ENCODE data around the gene PLEKHG3. TPM values are rescaled to one million over a fixed set of nuclear protein-coding genes. Genes with fewer than 3 reads are reported as not detected.

The PLEKHG3 gene
- total and polyA plus RNA-seq, 9 donors = 17.5 to 92.9 (median 67.7) TPM

DNA sequence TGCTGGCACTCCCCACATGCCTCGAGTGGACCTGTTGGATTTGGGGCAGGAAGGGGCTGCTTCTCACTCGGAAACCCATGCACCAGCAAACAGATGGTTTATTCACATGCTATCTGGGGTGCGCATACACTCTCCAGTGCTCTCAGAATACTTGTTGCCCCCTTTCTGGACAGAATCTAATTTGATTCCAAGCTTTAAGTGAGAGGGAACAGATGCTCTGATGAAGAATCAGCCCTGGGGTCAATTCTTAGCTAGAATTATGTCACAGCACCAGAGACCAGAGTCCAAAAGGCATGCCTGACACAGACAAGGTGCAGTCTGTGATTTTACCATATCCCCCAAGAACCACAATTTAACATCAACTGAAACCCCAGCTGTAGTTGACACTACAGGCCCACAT, 91.7 kb downstream of the PLEKHG3 start:
- Histone ChIP-seq H3K4me3 (no peak overlapping the region), H3K27me3 (no peaks in the 10 kb centered on the region), H3K36me3 (no peaks in the 10 kb centered on the region), H3K27ac (no peak overlapping the region), H3K4me1 (ENCODE audit: insufficient read depth) (no peaks in the 10 kb centered on the region), H3K9me3 (no peaks in the 10 kb centered on the region)
- DNase-seq = no peak
- TF ChIP-seq POLR2A (IDR thresholded peaks at IDR 0.05) (no peak), EP300 (IDR thresholded peaks at IDR 0.05) (no peak)
- 63 to 75% (median 69%) methylated on average over 3 of the region's 3 CpGs for WGBS, 3 donors
- intact Hi-C loops (cut with DNase I) = no loop called here

DNA sequence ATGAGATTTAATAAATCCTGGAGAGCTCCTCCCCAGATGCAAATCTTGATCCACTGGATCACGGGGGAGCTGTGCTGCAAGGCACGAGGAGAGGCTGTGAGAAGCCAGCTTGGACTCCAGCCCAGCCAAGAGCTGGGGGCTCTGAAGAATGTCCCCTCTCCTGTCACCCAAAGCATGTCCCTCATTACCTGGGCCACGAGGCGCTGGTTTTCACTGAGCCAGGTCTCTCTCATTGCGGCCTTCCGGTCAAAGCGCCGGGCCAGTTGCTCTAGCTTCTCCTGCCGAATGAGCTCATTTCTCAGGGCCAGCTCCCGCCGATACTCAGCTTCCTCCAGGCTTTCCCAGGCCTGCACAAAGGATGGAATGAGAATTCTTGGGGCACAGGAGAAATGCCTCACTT, 92.1 kb downstream of the PLEKHG3 start:
- no peaks in the 10 kb centered on the region for H3K9me3 ChIP-seq
- WGBS, 3 donors = 86 to 88% (median 86%) methylated on average over 11 of the region's 11 CpGs
- no peak overlapping the region for H3K4me3 ChIP-seq
- no peaks in the 10 kb centered on the region for H3K36me3 ChIP-seq
- no peak overlapping the region for H3K27ac ChIP-seq
- DNase-seq = no peak
- intact Hi-C loops (cut with DNase I) = no loop called here
- H3K27me3 ChIP-seq = no peaks in the 10 kb centered on the region
- H3K4me1 ChIP-seq (ENCODE audit: insufficient read depth) = no peaks in the 10 kb centered on the region
- TF ChIP-seq EP300 (IDR thresholded peaks at IDR 0.05) = no peak

DNA sequence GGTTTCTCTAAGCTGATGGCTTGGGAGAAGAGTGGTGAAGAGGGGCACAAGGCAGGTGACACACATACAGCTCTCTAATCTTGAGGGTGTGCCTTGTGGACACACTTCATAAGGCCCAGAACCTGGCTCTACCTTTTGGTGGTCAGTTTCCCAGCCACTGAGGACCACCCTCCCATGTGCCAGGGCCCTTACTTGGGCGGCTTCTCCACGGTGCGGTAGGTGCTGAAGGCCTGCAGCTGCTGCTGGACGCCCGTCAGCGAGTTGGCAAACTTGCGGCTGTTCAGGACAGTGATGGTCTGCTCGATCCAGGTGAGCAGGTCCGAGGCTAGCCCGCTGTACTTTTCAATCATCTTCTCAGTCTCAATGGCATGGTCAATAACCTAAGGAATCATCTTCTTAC, 95.3 kb downstream of the PLEKHG3 start:
- intact Hi-C loops (cut with DNase I) = no loop called here
- H3K4me1 ChIP-seq (ENCODE audit: insufficient read depth) = no peaks in the 10 kb centered on the region
- no peaks in the 10 kb centered on the region for H3K9me3 ChIP-seq
- no peak overlapping the region for H3K27ac ChIP-seq
- H3K4me3 ChIP-seq = no peak overlapping the region
- WGBS, 3 donors = 93 to 95% (median 94%) methylated on average over 10 of the region's 10 CpGs
- DNase-seq = no peak
- no peaks in the 10 kb centered on the region for H3K27me3 ChIP-seq
- TF ChIP-seq EP300 (IDR thresholded peaks at IDR 0.05) (no peak), POLR2A (IDR thresholded peaks at IDR 0.05) (no peak)
- TF ChIP-seq, protein P1, sequence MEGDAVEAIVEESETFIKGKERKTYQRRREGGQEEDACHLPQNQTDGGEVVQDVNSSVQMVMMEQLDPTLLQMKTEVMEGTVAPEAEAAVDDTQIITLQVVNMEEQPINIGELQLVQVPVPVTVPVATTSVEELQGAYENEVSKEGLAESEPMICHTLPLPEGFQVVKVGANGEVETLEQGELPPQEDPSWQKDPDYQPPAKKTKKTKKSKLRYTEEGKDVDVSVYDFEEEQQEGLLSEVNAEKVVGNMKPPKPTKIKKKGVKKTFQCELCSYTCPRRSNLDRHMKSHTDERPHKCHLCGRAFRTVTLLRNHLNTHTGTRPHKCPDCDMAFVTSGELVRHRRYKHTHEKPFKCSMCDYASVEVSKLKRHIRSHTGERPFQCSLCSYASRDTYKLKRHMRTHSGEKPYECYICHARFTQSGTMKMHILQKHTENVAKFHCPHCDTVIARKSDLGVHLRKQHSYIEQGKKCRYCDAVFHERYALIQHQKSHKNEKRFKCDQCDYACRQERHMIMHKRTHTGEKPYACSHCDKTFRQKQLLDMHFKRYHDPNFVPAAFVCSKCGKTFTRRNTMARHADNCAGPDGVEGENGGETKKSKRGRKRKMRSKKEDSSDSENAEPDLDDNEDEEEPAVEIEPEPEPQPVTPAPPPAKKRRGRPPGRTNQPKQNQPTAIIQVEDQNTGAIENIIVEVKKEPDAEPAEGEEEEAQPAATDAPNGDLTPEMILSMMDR (IDR thresholded peaks at IDR 0.05) = no peak
- H3K36me3 ChIP-seq = no peaks in the 10 kb centered on the region

Small RNA genes within 50 kb of the gene (microRNA-seq; reads per million reads assigned to microRNA genes)
- 0 reads per million in 3 donors for gene MIR7855

Other genes starting within 250 kb of the PLEKHG3 start
- gene AKAP5, start 238.9 kb upstream of the PLEKHG3 start, total RNA-seq = 1 to 10 TPM in 1 of 7 donors, under 1 TPM in 6; 0.12 to 1.7 (median 0.56) TPM
- under 1 TPM; 0.16 to 0.83 TPM for gene AKAP5, start 238.9 kb upstream of the PLEKHG3 start, polyA plus RNA-seq
- 10 to 100 TPM; 10.2 to 22.6 (median 13.9) TPM for gene ZBTB25, start 200.6 kb upstream of the PLEKHG3 start, total RNA-seq
- gene ZBTB25, start 200.6 kb upstream of the PLEKHG3 start, polyA plus RNA-seq = 10 to 100 TPM in 1 of 2 donors, 1 to 10 TPM in 1; 3.5 to 12.3 TPM
- gene ZBTB1, start 199.7 kb upstream of the PLEKHG3 start, total RNA-seq = 10 to 100 TPM; 30.6 to 35.8 (median 34.6) TPM
- gene ZBTB1, start 199.7 kb upstream of the PLEKHG3 start, polyA plus RNA-seq = 10 to 100 TPM; 13.0 to 28.3 TPM
- gene HSPA2, start 163.7 kb upstream of the PLEKHG3 start, total RNA-seq = 10 to 100 TPM in 3 of 7 donors, 1 to 10 TPM in 4; 5.1 to 49.7 (median 9.9) TPM
- gene HSPA2, start 163.7 kb upstream of the PLEKHG3 start, polyA plus RNA-seq = 1 to 10 TPM; 6.2 to 8.4 TPM
- gene PPP1R36, start 154.5 kb upstream of the PLEKHG3 start, total RNA-seq = 1 to 10 TPM in 1 of 7 donors, under 1 TPM in 4, not detected in 2; 0.27 to 6.7 (median 0.48) TPM
- under 1 TPM; 0.24 to 0.68 TPM for gene PPP1R36, start 154.5 kb upstream of the PLEKHG3 start, polyA plus RNA-seq
- gene SPTB, start 175.5 kb downstream of the PLEKHG3 start, total RNA-seq = 1 to 10 TPM in 3 of 7 donors, under 1 TPM in 4; 0.28 to 1.4 (median 0.68) TPM
- gene SPTB, start 175.5 kb downstream of the PLEKHG3 start, polyA plus RNA-seq = under 1 TPM; 0.63 to 0.84 TPM
- gene CHURC1, start 210.0 kb downstream of the PLEKHG3 start, total RNA-seq = 100 to 1,000 TPM in 2 of 7 donors, 10 to 100 TPM in 5; 57.8 to 126 (median 70.5) TPM
- 10 to 100 TPM; 50.1 to 64.6 TPM for gene CHURC1, start 210.0 kb downstream of the PLEKHG3 start, polyA plus RNA-seq
- gene GPX2, start 238.3 kb downstream of the PLEKHG3 start, total RNA-seq = 1 to 10 TPM in 1 of 7 donors, under 1 TPM in 1, not detected in 5; 1.00 to 4.8 TPM
- not detected for gene GPX2, start 238.3 kb downstream of the PLEKHG3 start, polyA plus RNA-seq